ENCODE data around the gene SNHG17. TPM values are rescaled to one million over a fixed set of nuclear protein-coding genes. Genes with fewer than 3 reads are reported as not detected.
"Not testable (repeated sequence)": the region's sequence is repeated elsewhere in the genome, so short reads cannot be mapped to it uniquely, and the experiment has no call there.

SNHG17 gene
- total RNA-seq, 2 donors from 2014 or later = 36.7 to 45.9 TPM

DNA sequence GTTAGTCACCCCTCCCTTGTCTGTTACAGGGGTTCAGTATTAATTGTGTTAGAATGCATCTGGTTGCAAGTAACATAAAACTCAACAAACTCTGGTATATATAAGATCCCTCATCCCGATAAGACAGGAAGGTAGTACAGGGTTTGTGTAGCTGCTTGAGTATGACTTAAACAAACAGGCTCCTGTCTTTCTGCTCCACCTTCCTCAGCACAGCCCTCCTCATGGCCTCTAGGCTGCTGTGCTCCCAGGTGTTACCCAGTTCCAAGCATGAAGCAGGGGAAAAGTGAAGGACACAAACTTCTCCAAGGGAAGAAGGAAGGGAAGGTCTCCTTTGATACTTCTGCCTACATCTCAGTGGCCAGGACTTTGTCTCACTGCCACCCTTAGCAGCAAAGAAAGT is 36.1 kb upstream of the SNHG17 start:
- peak overlapping the region; percentile 96 for H3K27ac Mint-ChIP-seq
- peaks cover 25% of the 10 kb centered on the region for H3K4me1 Mint-ChIP-seq
- TF ChIP-seq, protein P1, sequence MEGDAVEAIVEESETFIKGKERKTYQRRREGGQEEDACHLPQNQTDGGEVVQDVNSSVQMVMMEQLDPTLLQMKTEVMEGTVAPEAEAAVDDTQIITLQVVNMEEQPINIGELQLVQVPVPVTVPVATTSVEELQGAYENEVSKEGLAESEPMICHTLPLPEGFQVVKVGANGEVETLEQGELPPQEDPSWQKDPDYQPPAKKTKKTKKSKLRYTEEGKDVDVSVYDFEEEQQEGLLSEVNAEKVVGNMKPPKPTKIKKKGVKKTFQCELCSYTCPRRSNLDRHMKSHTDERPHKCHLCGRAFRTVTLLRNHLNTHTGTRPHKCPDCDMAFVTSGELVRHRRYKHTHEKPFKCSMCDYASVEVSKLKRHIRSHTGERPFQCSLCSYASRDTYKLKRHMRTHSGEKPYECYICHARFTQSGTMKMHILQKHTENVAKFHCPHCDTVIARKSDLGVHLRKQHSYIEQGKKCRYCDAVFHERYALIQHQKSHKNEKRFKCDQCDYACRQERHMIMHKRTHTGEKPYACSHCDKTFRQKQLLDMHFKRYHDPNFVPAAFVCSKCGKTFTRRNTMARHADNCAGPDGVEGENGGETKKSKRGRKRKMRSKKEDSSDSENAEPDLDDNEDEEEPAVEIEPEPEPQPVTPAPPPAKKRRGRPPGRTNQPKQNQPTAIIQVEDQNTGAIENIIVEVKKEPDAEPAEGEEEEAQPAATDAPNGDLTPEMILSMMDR (conservative IDR thresholded peaks at IDR 0.05) = no peak
- H3K27ac ChIP-seq (ENCODE audit: low read depth, low read length) = no peak overlapping the region
- H3K9ac ChIP-seq (ENCODE audit: extremely low read depth, low read length, poor library complexity, severe bottlenecking) = no peak overlapping the region
- H3K36me3 Mint-ChIP-seq (ENCODE audit: low read depth) = peaks cover 4% of the 10 kb centered on the region
- peaks cover 5% of the 10 kb centered on the region for H3K4me1 ChIP-seq (ENCODE audit: control insufficient read depth, insufficient read depth, low read length)
- H3K9me3 Mint-ChIP-seq = no peaks in the 10 kb centered on the region
- no peak overlapping the region for H3K4me3 Mint-ChIP-seq
- H3K27me3 Mint-ChIP-seq (ENCODE audit: insufficient read depth) = peaks cover 5% of the 10 kb centered on the region
- no peak overlapping the region for H3K4me3 ChIP-seq (ENCODE audit: low read length)
- no peak for DNase-seq
- H3K36me3 ChIP-seq (ENCODE audit: control insufficient read depth, insufficient read depth, low read length) = no peaks in the 10 kb centered on the region
- no CpG with 5 or more reads among the region's 1 CpG for WGBS, 2 experiments (ENCODE audit: insufficient coverage in 1 of 2, insufficient read length in 1 of 2)
- no peaks in the 10 kb centered on the region for H3K27me3 ChIP-seq (ENCODE audit: control insufficient read depth, insufficient read depth, low read length, poor library complexity, severe bottlenecking)
- no peaks in the 10 kb centered on the region for H3K9me3 ChIP-seq (ENCODE audit: control insufficient read depth, low read length)

DNA sequence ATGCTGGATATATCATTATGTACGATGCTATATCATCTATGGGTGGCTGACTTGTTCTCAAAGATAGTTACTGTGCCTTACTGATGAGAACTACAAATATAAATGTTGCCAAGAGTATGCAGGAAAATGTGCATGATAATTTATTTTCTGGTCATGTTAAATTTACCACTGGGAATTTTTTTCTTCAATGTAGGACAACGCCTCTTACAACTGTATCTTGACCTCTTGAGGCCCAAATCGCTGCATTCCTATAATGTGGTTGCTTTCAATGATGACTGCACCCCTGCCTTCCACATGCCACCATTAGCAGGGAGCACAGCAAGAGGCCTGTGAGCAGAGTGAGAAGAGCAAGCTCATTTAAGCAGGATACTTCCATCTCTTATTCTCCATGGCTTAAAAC is 31.9 kb upstream of the SNHG17 start:
- Mint-ChIP-seq H3K9me3 (peaks cover 4% of the 10 kb centered on the region), H3K27me3 (ENCODE audit: insufficient read depth) (peaks cover 5% of the 10 kb centered on the region), H3K36me3 (ENCODE audit: low read depth) (no peaks in the 10 kb centered on the region), H3K4me1 (peaks cover 8% of the 10 kb centered on the region), H3K27ac (no peak overlapping the region), H3K4me3 (no peak overlapping the region)
- H3K4me3 ChIP-seq (ENCODE audit: low read length) = no peak overlapping the region
- no peaks in the 10 kb centered on the region for H3K4me1 ChIP-seq (ENCODE audit: control insufficient read depth, insufficient read depth, low read length)
- DNase-seq = no peak
- no peaks in the 10 kb centered on the region for H3K36me3 ChIP-seq (ENCODE audit: control insufficient read depth, insufficient read depth, low read length)
- TF ChIP-seq, protein P1 (conservative IDR thresholded peaks at IDR 0.05) = no peak
- H3K27ac ChIP-seq (ENCODE audit: low read depth, low read length) = no peak overlapping the region
- H3K9me3 ChIP-seq (ENCODE audit: control insufficient read depth, low read length) = no peaks in the 10 kb centered on the region
- WGBS, 2 experiments (ENCODE audit: insufficient coverage in 1 of 2, insufficient read length in 1 of 2) = 88 to 96% methylated on average over 1 to 3 of the region's 3 CpGs
- no peak overlapping the region for H3K9ac ChIP-seq (ENCODE audit: extremely low read depth, low read length, poor library complexity, severe bottlenecking)
- H3K27me3 ChIP-seq (ENCODE audit: control insufficient read depth, insufficient read depth, low read length, poor library complexity, severe bottlenecking) = no peaks in the 10 kb centered on the region

DNA sequence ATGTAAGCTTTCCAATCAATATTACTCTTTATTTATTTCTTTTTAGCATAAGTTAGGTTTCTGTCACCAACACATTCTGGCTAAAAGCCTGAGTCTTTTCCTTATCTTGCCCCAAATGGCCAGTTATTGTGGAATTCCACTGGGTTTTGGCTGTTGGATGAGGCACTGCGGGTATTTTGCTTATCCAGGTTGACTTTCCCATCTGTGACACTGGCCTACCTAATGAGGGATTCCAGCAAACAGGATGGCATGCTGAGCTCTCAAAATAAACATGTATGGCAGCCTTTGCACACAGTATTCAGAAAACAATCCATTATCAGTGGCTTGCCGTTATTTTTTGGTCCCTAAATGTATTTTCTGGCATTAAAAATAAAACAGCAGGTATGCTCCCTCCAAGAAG is 31.0 kb upstream of the SNHG17 start:
- WGBS, 2 experiments (ENCODE audit: insufficient coverage in 1 of 2, insufficient read length in 1 of 2) = 83 to 89% methylated on average over 1 to 2 of the region's 2 CpGs
- no peak overlapping the region for H3K27ac Mint-ChIP-seq
- no peaks in the 10 kb centered on the region for H3K4me1 ChIP-seq (ENCODE audit: control insufficient read depth, insufficient read depth, low read length)
- no peak overlapping the region for H3K4me3 ChIP-seq (ENCODE audit: low read length)
- no peaks in the 10 kb centered on the region for H3K36me3 Mint-ChIP-seq (ENCODE audit: low read depth)
- TF ChIP-seq, protein P1 (conservative IDR thresholded peaks at IDR 0.05) = no peak
- no peaks in the 10 kb centered on the region for H3K9me3 ChIP-seq (ENCODE audit: control insufficient read depth, low read length)
- H3K4me1 Mint-ChIP-seq = peaks cover 1% of the 10 kb centered on the region
- no peak overlapping the region for H3K9ac ChIP-seq (ENCODE audit: extremely low read depth, low read length, poor library complexity, severe bottlenecking)
- H3K27me3 ChIP-seq (ENCODE audit: control insufficient read depth, insufficient read depth, low read length, poor library complexity, severe bottlenecking) = no peaks in the 10 kb centered on the region
- peaks cover 5% of the 10 kb centered on the region for H3K27me3 Mint-ChIP-seq (ENCODE audit: insufficient read depth)
- no peak for DNase-seq
- no peaks in the 10 kb centered on the region for H3K36me3 ChIP-seq (ENCODE audit: control insufficient read depth, insufficient read depth, low read length)
- peaks cover 8% of the 10 kb centered on the region for H3K9me3 Mint-ChIP-seq
- H3K4me3 Mint-ChIP-seq = no peak overlapping the region
- H3K27ac ChIP-seq (ENCODE audit: low read depth, low read length) = no peak overlapping the region

DNA sequence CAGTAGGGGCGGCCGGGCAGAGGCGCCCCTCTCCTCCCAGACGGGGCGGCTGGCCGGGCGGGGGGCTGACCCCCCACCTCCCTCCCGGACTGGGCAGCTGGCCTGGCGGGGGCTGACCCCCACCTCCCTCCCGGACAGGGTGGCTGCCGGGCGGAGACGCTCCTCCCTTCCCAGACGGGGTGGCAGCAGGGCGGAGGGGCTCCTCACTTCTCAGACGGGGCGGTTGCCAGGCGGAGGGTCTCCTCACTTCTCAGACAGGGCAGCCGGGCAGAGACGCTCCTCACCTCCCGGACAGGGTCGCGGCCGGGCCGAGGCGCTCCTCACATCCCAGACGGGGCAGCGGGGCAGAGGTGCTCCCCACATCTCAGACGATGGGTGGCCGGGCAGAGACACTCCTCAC is 26.4 kb upstream of the SNHG17 start:
- not testable (repeated sequence) for H3K9me3 ChIP-seq (ENCODE audit: control insufficient read depth, low read length); H3K27ac ChIP-seq (ENCODE audit: low read depth, low read length); H3K36me3 ChIP-seq (ENCODE audit: control insufficient read depth, insufficient read depth, low read length); H3K27me3 ChIP-seq (ENCODE audit: control insufficient read depth, insufficient read depth, low read length, poor library complexity, severe bottlenecking); H3K9ac ChIP-seq (ENCODE audit: extremely low read depth, low read length, poor library complexity, severe bottlenecking); H3K9me3 Mint-ChIP-seq; H3K4me3 Mint-ChIP-seq; H3K4me1 ChIP-seq (ENCODE audit: control insufficient read depth, insufficient read depth, low read length); H3K4me3 ChIP-seq (ENCODE audit: low read length); H3K27ac Mint-ChIP-seq; H3K36me3 Mint-ChIP-seq (ENCODE audit: low read depth); DNase-seq; H3K27me3 Mint-ChIP-seq (ENCODE audit: insufficient read depth); H3K4me1 Mint-ChIP-seq
- 94% methylated on average over 26 of the region's 30 CpGs; no CpG with 5 or more reads in 1 of the 2 experiments for WGBS, 2 experiments (ENCODE audit: insufficient coverage in 1 of 2, insufficient read length in 1 of 2)

DNA sequence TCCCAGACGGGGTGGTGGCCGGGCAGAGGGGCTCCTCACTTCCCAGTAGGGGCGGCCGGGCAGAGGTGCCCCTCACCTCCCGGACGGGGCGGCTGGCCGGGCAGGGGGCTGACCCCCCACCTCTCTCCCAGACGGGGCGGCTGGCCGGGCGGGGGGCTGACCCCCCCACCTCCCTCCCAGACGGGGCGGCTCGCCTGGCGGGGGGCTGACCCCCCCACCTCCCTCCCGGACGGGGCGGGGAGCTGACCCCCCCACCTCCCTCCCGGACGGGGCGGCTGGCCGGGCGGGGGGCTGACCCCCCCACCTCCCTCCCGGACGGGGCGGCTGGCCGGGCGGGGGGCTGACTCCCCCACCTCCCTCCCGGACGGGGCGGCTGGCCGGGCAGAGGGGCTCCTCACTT is 26.0 kb upstream of the SNHG17 start:
- H3K27me3 Mint-ChIP-seq (ENCODE audit: insufficient read depth); H3K9ac ChIP-seq (ENCODE audit: extremely low read depth, low read length, poor library complexity, severe bottlenecking); DNase-seq; H3K4me3 Mint-ChIP-seq; H3K36me3 ChIP-seq (ENCODE audit: control insufficient read depth, insufficient read depth, low read length); H3K27ac ChIP-seq (ENCODE audit: low read depth, low read length); H3K4me3 ChIP-seq (ENCODE audit: low read length); H3K9me3 Mint-ChIP-seq; H3K4me1 Mint-ChIP-seq; H3K4me1 ChIP-seq (ENCODE audit: control insufficient read depth, insufficient read depth, low read length); H3K27me3 ChIP-seq (ENCODE audit: control insufficient read depth, insufficient read depth, low read length, poor library complexity, severe bottlenecking); H3K36me3 Mint-ChIP-seq (ENCODE audit: low read depth); H3K9me3 ChIP-seq (ENCODE audit: control insufficient read depth, low read length); H3K27ac Mint-ChIP-seq: not testable (repeated sequence)
- WGBS, 2 experiments (ENCODE audit: insufficient coverage in 1 of 2, insufficient read length in 1 of 2) = 90% methylated on average over 7 of the region's 33 CpGs; no CpG with 5 or more reads in 1 of the 2 experiments

Measured in endodermal cell (in vitro differentiated cells).